ENCODE results near the gene ANKS6. TPM values are rescaled to one million over a fixed set of nuclear protein-coding genes. Genes with fewer than 3 reads are reported as not detected.

ANKS6 gene
- total RNA-seq = 1 to 10 TPM; 3.3 to 8.7 TPM

DNA sequence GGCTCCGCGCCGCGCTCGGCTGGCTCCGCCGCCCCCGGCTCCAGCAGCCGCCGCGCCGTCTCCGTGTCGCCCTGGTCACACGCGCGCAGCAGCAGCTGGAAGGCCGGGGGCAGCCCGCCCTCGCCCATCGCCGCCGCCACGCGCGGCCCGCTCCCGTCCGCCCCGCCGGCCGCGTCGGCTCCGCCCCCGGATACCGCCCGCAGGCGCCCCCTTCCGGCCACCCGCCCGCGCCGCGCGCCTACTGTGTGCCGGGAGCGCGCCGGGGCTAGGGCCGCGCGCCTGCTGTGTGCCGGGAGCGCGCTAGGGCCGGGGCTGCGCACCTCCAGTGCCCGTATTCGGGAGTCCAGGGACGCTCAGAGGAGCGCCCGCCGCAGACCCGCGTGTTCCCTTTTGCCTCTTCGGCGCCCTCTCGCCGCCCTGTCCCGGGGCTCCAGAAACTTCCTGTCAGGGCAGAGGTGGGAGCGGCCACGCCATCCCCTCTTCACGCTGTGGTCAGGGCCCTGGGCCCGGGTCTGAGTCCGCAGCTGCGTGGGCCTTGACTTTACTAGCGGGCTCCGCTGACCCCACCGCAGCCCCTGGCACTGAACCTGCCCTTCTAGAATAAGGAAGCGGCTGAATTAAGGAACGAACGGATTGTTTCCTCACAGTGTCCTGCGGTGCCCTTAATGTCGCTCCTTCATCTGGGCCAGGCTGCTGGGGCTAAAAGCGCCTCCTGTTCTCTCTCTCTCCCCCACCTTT is at the start of gene ANKS6:
ANKS6 (minus strand) TSS at position 192 of the 738 bp plus-strand sequence; CDS start at position 128, 64 bp downstream.
- Histone ChIP-seq H3K4me1 (peaks cover 0 to 19% of the 10 kb centered on the region in 2 donors), H3K27ac (peak within 1 kb of the TSS; percentile 75 to 84), H3K4me3 (peak within 1 kb of the TSS; percentile 73 to 75), H3K9me3 (no peaks in the 10 kb centered on the region), H3K27me3 (no peaks in the 10 kb centered on the region), H3K36me3 (no peaks in the 10 kb centered on the region)
- DNase-seq (ENCODE audit: low spot score) = peak; percentile 69
- TF ChIP-seq, protein P1, sequence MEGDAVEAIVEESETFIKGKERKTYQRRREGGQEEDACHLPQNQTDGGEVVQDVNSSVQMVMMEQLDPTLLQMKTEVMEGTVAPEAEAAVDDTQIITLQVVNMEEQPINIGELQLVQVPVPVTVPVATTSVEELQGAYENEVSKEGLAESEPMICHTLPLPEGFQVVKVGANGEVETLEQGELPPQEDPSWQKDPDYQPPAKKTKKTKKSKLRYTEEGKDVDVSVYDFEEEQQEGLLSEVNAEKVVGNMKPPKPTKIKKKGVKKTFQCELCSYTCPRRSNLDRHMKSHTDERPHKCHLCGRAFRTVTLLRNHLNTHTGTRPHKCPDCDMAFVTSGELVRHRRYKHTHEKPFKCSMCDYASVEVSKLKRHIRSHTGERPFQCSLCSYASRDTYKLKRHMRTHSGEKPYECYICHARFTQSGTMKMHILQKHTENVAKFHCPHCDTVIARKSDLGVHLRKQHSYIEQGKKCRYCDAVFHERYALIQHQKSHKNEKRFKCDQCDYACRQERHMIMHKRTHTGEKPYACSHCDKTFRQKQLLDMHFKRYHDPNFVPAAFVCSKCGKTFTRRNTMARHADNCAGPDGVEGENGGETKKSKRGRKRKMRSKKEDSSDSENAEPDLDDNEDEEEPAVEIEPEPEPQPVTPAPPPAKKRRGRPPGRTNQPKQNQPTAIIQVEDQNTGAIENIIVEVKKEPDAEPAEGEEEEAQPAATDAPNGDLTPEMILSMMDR (IDR thresholded peaks at IDR 0.05) = peak; percentile 48 to 60

DNA sequence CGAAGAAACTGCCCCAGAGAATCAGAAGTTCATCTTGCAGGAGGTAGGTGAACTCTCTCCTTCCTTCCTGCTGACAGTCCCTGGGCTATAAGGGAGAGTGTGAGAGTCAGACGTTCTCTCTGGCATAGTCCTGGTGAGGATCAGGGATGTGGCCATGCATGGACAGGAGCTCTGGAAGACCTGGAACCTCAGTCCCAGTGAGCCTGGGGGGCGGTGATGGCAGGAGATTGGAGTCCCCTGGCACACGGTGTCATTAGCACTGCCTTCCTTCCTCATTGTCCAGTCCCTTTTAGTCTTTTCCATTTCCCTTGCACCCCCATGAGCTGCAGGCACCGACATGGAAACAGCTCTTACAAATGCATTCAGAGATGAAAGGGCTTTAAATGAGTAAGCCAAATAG is 49.7 kb upstream of the ANKS6 start:
- H3K27ac ChIP-seq = no peak overlapping the region
- H3K27me3 ChIP-seq = no peaks in the 10 kb centered on the region
- no peak overlapping the region for H3K4me3 ChIP-seq
- TF ChIP-seq, protein P1 (IDR thresholded peaks at IDR 0.05) = no peak
- no peaks in the 10 kb centered on the region for H3K36me3 ChIP-seq
- no peaks in the 10 kb centered on the region for H3K9me3 ChIP-seq
- H3K4me1 ChIP-seq = peaks cover 0 to 4% of the 10 kb centered on the region in 2 donors
- DNase-seq (ENCODE audit: low spot score) = no peak

DNA sequence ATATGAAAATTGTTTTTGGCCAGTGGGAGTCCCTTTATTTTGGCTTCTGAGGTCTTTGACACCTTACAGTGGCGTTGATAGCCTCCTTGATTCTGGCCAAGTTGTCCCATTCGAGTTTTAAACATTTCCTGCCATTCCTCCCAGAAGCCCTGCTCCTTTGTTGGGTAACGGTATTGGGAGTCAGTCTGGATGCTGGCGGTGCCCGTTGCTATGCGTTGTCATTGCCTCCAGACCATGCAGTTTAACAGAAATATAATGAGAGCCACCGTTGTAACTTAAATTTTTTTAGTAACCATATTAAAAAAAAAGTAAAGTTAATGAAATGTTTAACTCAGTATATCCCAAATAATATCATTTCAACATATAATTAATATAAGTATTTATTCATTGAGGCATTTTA is 46.2 kb upstream of the ANKS6 start:
- Histone ChIP-seq H3K9me3 (no peaks in the 10 kb centered on the region), H3K27ac (no peak overlapping the region), H3K4me1 (no peaks in the 10 kb centered on the region), H3K36me3 (no peaks in the 10 kb centered on the region), H3K27me3 (no peaks in the 10 kb centered on the region), H3K4me3 (no peak overlapping the region)
- TF ChIP-seq, protein P1 (IDR thresholded peaks at IDR 0.05) = no peak
- DNase-seq (ENCODE audit: low spot score) = no peak

DNA sequence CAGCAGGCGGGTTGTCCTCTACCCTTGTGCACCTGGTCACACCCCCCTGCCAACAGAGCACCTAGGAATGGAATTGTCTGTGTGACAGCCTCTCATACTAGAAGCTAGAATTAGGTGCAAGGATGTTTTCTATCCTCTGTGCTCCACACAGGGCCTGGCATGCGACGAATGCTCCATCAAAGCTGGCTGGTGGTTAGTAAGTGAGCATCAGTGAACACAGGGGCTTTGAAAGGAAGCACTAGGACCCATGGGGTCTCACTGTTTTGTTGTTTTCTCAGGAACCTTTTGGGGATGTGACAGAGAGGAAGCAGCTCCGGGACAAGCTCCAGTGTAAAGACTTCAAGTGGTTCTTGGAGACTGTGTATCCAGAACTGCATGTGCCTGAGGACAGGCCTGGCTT is 43.4 kb upstream of the ANKS6 start:
- Histone ChIP-seq H3K27ac (no peak overlapping the region), H3K9me3 (no peaks in the 10 kb centered on the region), H3K36me3 (no peaks in the 10 kb centered on the region), H3K27me3 (no peaks in the 10 kb centered on the region), H3K4me1 (no peaks in the 10 kb centered on the region), H3K4me3 (no peak overlapping the region)
- no peak for DNase-seq (ENCODE audit: low spot score)
- TF ChIP-seq, protein P1 (IDR thresholded peaks at IDR 0.05) = no peak

DNA sequence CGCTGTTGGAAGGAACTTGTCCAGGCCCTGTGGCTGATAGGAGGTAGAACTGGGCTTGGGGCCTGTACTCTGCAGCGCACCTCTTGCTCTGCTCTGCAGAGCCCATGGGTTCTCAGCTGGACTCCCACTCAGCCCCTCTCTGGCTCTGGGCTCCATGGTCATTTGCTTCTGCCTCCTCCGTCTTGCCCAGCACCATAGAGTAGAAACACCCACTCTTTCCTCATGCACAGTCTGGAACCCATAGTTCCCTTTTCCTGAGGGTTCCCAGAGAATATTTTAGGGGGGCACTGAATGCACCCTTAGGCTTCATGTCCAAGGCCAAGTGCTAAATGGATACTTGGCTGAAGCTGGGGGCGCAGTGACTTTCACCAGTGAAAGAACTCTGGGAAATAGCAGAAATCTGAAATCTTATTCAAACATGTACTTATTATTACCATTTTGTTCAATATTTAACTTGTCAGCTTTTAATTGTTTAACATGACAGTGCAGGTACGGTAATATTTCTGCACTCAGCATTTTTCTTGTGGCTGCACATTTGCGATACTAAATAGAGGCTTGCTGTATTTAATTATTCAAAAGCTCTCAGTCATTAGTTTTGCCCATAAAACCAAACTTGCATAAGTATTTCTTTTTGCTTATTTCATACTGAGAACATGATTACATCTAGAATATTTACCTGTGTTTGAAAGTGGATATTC is 42.7 kb upstream of the ANKS6 start:
- Histone ChIP-seq H3K36me3 (no peaks in the 10 kb centered on the region), H3K9me3 (no peaks in the 10 kb centered on the region), H3K4me1 (no peaks in the 10 kb centered on the region), H3K27ac (no peak overlapping the region), H3K4me3 (no peak overlapping the region), H3K27me3 (no peaks in the 10 kb centered on the region)
- TF ChIP-seq, protein P1 (IDR thresholded peaks at IDR 0.05) = no peak
- no peak for DNase-seq (ENCODE audit: low spot score)

Measured in right atrium auricular region (tissue), 2 donors.